Medulla oblongata (tissue), 1 donor: ENCODE data around the gene SLC9A9.
A peak's percentile ranks its signal among the peaks of the same experiment; 100 is the strongest.

Experiments
- DNase-seq: peaks from one replicate; pipeline ENCODE4 v3.0.0-alpha.2; 2015; ENCODE audit errors: extremely low spot score

Gene SLC9A9

DNA sequence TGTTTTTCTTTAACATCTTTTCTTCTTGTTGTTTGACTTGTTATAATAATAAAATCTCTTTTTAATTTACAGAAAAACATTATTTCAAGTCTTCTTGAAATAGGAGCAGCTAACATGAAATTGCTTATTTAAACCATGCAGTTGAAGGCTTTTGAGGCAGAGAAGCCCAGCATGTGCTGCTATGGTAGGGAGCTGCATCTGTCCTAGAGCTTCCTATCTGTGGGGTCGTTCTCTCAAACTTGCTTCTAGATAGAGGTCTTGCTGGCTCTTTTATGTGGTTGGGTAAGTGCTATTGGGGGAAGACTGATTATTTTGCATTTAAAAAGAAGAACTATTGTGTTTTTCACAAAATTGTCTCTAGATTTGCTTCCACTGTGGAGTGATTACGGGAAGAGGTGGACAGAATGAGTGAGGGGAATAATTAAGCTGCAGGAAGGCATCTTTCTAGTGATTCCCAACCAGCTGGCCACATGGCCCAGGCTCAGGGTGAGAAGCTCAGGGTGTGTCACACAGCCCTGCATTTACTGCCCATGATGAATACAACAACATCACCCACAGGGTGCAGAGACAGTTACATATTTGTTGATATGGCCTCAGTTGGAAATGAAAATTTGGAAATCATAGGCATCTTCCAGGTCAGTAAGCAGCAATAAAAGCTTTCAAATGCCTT is 630.0 kb downstream of the SLC9A9 start:
- no peak for DNase-seq

DNA sequence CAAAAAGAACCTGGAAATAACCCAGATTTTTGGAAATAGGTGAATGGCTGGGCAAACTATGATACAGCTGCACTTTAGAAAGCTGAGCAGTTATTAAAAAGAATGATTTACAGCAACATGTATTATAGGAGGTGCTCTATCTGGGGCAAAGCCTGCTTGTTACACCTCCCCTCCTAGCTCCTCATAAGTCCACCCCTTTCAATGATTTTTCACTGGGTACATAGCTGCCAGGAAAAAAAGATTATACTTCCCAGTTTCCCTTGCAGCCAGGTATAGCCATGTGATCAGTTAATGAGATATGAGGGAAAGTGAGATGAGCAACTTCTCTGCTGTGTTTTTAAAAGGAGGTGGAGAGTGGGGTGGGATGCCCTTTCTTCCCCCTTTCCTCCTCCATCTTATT is 631.0 kb downstream of the SLC9A9 start:
- DNase-seq: no peak

DNA sequence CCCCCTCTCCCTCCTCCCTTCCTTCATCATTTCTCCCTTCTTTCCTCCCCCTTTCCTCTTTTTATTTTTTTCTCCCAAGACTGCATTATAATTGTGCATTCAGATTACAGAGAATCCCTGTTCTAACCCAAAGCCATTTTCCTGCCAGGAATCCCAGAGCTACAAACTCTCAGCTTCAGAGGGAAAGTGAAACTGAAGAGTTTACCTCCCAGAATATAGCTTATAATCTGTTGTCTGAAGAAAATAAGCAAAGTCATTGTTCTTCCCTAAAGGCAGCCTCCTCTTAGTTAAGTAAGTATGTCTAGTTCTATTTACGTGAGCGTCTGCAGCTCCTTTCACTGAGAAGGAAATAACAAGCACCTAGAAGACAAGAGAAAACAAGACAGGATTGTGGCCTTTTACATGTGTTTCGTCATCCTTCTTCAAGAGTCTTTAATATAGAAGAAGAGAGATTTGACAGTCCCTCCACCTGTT is 631.5 kb downstream of the SLC9A9 start:
- DNase-seq: peak; percentile 71
